Stimulated activated CD4-positive, alpha-beta T cell treated with anti-CD3 and anti-CD28 coated beads, Interleukin-12 subunit alpha, Interleukin-12 subunit beta, amount 100 ng/mL, for 4 hours (primary cell): Measurements from ENCODE around the gene UNC5B.
"Not testable (repeated sequence)": the region's sequence is repeated elsewhere in the genome, so short reads cannot be mapped to it uniquely, and the experiment has no call there.

Source experiments
- DNase-seq: peaks from one replicate; pipeline ENCODE4 v3.0.0-alpha.2; 2020

UNC5B gene

DNA sequence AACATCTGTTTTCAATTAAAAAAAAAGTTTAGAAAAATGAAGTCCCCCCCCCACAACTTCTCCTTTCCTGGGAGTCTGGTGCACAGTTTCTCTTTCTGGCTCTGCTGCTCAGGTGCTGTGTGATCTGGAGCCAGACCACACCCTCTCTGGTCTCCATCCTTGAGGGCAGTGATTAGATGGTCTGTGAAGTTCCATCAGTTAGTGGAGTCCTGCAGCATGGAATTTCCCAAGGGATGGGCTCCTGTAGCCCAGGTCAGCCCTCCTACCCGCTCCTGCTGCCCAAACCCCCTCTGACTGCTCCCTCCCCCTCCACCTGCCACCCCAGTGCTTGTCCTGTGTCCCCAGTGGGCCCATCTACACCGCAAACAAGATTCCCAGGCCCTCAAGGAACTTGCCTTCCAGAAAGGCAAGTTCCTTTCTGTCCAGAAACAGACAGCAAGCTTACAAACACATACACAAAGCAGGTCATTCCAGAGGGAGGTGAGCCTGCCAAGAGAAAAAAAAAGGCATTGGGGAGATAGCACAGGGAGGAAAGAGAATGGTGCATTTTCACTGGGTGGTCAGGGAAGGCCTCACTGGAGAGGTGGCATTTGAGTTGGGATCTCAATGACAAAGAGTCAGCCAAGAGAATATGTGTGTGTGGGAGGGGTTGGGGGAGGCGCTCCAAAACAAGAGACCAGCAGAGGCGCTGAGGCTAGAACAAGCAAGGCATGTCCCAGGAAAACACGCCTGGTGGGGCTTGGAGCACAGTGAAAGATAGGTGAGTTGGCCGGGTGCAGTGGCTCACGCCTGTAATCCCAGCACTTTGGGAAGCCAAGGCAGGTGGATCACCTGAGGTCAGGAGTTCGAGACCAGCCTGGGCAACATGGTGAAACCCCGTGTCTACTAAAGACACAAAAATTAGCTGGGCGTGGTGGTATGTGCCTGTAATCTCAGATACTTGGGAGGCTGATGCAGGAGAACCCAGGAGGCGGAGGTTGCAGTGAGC is 57.2 kb downstream of the UNC5B start:
- DNase-seq: no peak

DNA sequence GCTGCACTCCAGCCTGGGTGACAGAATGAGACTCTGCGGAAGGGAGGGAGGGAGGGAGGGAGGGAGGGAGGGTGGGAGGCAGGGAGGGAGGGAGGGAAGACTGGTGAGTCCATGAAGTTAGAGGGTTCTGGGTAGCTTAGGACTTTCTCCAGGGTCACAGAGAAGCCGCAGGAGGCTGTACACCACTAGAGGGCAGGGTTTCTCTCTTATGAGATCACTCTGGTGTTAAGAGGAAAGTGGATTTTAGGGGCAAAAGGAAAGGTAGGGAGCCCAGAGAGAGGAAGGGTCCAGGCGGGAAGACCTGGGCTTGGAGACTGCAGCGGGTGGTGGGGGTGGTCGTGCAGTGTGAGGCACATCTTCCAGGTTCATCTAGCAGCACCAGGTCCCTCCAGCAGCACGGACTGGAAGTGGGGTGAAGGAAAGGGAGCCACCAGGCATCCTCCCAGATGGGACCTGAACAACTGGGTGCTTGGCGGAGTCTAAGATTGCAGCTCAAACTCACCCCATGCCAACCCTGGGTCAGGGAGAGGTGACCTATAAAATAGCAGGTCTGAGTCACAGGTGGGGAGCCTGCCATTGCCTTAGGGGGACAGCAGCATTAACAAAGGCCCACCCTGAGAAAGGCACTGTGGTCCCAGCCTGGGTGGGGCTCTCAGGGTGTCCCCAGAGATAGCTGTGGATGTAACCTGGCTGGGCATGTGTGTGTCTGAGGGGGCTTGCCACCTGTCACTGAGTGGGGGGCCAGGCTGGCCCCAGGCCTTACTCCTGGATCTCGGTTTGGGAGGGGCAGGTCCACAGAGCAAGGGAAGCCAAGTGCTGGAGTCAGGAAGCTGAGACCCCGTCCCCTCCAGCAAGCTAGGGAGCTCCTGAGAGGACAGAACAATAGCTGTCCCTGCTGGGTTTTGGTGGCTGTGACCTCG is 58.2 kb downstream of the UNC5B start:
- peak; percentile 7 for DNase-seq

DNA sequence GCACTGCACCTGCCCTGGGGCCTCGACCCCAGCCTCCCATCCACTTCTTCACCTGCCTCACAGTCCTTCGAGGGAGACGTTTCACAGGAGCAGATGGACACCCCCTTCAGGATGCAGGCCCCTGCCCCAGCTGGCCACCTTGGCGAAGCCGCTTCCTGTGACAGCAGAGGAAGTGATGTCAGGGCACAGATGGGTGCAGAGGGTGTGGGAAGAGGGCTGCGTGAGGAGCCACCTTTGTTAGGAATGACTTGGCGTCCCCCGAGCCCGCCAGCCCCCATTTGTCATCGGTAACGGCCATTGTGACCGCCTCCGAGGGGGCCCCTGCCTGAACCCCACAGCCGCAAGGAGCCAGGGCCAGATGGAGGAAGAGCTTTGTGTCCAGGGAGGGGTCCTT is 59.3 kb downstream of the UNC5B start:
- DNase-seq: no peak

DNA sequence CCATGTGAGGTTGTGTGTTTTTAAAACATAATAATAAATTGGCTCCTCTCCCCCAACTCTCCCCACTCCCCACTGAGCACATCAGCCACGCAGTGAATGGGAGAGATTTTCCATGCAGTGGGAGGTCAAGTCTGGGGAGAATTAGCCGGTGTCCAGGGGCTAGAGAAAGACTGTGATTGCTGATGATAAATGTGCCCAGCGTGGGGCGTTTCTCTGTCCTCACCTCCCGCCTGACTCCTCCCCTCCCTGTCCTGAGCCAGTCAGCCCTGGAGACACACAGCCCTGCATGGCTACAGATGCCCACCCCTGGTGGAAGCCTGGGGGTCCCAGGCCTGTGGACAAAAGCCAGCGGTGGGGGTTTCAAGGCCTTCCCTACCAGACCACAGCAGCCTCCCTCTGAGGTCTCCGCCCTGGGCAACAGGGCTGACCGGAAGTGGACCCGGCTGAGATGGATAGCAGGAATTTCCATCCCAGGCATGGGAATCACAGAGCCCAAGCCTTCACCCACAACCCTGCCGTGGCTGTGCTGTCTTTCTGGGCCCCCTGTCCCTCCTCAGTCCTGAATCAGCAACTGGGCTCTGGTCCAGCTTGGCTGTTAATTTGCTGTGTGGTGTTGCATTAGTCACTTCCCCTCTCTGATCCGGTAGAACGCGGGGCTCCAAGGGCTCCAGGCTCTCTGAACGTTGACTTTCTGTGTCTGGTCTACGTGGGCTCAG is 59.8 kb downstream of the UNC5B start:
- DNase-seq: no peak

DNA sequence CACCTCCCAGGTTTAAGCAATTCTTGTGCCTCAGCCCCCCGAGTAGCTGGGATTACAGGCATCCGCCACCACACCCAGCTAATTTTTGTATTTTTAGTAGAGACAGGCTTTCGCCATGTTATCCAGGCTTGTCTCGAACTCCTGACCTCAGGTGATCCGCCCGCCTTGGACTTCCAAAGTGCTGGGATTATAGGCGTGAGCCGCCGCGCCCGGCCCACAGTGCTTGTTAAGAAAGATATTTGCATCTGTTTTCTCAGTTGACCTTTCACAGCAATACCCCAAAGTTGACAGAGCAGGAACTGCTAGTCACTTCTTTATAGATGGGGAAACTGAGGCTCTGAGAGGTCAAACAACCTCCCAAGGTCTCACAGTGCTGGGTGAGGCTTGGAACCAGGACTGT is 60.6 kb downstream of the UNC5B start:
- not testable (repeated sequence) for DNase-seq

DNA sequence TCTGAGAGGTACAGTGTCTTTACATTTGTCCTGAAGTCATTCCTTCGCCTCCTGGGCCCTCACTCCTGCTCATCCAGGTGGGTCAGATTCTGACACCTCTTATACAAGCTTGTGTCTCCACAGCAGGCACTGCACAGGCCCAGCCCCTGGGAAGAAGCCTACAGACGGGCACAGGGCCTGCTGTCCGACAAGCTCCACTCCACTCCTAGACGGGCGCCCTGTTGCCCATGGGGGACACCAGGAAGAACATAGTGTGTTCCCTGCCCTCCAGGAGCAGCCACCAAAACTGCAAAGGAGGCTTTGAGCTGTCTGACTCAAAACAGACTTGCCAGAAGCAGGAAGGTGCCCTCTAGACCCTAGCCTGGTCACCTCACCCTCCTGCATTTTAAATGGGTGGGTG is 61.1 kb downstream of the UNC5B start:
- no peak for DNase-seq

DNA sequence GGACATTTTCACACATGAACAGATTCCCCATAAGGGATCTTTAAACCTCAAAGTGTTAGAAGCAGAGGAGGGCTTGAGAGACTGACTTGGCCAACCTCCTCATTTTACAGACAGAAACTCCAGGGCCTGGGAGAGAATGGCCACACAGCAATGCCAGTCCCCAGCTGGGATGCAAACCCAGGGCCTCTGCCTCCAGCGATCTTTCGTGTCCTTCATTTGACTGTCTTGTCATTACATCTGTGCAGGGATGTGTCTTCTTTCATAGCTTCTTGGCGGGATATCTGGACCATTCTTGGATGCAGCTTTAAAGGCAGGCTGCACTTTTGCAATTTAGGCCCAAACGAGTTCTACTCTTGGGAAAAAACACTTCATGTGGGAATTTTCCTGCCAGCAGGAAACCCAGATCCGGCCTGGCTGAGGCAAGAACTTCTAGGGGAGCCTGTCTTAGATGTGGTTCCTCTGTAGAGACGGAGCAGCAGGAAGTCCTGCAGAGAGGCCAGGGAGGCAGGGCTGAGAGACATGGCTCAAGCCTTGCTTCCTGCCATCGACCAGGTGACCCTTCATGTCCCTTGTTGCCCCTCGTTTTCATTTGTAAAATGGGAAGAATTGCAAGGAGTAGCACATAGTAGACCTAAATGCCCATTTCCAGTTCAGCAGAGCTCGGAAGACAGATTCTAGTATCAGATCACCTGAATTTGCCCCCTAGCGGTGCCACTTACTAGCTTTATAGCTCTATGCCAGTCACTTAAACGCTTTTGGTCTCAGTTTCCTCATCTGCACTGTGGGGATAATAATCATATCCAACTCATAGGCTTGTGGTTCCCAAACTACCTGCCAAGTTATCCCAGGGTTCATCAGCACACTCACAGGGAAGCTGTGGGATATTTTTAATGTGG is 62.8 kb downstream of the UNC5B start:
- no peak for DNase-seq

DNA sequence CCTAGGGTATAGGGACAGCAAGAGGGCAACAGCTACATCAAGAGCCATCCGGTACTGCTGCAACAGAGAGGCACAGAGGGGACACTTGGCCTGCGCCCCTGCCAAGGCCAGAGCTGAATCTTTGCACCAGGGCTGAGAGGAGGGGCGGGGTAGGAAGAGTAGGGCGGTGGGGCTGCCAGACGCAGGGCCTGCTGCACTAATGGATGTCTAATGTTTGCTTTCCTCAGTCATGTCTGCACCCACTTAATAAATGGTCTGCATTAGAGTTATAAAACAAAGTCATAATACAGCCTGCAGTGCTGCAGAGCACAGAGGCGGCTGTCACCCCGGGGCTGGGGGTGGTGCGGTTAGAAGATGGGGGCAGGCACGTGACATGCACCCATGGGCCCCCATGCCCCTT is 64.5 kb downstream of the UNC5B start:
- DNase-seq: no peak

DNA sequence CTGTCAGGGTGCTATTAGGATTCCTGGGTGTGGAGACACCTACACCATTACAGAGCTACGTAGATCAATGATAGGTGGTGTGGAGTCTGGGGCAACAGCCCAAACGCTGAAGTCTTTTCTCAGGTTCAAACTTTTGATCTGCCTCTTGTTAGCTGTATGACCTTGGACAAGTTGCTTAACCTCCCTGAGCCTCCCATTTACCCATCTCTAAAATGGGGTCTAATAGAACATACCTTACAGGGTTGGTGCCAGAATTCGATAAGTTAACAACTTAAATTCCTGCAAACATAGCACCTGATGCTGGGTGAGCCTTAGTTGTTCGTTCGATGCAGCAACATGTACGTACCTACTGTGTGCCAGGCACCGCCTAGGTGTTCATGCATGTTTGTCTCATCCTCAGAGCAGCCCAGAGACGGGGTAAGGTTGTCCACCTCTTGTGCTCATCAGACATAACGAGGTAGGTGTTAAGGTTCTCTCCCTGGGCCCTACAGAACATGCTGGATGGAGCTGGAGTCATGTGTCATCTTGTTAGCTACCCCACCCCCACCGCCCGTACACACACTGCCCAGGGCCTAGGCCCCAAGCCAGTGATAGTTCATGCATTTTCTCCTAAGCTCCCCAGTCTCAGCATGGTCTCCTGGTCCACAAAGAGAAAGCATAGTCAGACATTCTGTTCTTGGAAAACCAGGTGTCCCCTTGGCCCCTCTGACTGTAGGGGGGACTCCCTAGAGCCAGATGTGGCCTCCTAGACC is 65.7 kb downstream of the UNC5B start:
- no peak for DNase-seq

DNA sequence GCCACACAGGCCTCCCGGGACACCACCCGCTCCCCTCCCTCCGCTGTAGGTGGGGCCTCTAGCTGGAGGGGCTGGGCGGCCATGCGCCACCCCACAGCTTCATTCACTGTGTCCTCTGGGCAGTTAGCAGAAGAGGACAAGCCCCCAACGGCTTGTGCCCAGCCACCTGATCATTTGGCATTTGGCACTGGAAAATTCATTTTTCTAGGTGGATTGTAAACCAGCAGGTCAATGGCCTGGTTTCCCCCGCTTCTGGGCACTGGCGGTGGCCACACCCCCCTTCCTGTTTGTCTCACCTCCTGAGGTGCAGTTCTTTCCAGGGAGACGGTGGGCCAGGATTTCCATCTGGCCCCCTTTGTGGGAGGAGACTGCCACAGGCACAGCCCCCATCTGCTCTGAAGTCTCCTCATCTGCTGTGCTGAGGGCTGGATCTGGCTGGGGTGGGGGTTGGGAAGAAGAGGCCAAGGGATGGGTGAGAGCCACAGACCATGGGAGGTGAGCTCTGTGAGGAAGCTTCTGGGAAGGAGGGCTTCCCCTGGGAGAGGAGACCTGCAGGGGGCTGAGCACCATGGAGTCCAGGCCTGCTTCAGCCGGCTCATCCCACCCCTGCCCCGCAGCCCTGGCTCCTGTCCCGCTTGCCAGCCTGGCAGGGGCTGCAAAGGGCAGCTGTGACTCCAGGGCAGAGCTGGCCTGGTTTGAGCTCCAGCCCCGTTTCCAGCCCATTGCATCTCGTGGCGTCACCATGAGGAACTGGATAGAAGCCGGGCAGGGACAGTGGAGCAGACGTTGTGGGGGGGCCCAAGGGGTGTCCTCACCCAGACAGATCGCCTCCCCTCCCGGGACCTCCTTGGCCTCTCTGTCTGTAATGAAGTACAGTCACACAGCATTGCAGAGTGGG is 66.6 kb downstream of the UNC5B start:
- DNase-seq: no peak

DNA sequence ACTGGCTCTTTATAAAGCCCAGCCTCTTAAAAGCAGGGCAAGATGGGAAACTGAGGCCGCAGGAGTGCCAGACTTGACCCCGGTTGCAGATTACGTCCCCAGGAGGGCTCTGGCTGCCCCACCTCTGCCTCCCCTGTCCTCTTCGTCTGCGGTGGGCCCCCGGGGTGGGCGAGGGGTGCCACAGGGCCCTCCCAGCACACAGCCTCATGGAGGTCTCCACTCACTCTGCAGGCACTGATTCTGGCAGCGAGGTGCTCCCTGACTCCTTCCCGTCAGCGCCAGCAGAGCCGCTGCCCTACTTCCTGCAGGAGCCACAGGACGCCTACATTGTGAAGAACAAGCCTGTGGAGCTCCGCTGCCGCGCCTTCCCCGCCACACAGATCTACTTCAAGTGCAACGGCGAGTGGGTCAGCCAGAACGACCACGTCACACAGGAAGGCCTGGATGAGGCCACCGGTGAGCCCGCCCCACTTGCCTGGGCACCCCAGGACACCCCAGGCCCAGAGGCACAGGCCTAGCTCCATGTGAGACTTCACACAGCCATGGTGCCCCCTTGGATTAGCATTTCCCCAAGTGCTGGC is 67.3 kb downstream of the UNC5B start:
- no peak for DNase-seq

DNA sequence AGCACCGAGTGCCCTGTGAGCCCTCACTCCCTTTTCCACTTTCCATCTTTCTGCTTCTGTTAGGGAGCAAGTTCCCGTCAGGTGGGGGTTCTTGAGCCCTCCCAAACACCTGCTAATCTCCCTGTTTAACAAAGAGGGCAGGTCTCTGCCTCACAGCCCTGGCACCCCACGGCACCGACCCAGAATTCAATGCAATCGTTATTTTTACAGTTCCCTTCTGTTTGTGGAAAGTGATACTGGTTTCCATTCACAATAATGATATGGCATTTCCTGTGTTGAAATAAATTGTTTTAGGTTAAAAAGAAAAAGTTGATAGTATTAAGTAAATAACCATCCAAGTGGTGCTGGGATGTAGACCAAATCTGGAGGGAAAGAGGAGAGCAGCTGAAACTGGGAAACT is 67.8 kb downstream of the UNC5B start:
- DNase-seq: no peak

DNA sequence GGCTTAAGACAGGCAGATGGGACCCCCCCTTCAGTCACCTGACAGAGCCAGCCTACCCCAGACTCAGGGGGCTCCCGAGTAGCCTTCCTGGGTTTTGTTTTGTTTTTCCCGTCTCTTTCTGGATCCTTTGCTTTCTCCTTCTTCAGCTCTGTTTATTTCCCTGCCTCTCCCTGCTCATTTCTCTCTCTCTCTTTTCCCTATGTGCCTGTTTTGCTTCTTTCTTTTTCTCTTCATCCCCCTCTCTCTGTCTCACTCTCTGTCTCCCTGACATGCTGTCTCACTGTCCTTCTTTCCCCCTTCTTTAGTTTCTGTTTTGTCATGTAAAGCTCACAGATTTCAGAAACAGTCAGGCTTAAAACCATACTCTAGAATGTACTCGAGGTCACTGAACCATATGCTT is 68.5 kb downstream of the UNC5B start:
- DNase-seq: no peak

DNA sequence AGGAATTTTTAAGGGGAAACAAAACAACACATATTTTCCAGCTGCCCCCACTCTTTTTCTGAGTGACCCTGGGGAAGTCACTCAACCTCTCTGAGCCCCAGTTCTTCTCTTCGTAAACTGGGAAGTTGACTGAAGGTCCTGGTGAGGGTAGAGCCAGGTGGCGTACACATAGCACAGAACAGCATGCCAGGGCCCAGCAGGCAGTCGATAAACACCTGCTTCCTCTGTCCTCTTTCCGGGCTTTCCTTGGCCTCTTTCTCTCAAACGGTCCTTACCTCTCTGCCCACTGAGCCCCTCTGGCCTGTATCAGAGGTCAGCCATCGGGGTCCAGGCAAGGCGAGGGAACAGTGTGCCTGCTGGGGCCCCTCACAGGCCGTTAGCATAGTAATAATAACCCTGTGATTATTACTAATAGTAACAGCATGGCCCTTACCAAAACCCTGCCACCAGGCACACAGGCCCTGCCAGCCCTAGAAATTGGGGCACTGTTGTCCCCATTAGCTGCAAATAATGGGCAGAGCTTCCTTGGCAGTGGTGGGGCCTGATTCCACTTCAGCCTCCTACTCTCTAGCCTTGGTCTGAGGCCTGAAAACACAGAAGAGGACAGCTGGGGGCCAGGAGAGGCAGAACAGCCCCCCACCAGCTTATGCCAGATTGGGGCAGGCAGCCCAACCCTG is 69.4 kb downstream of the UNC5B start:
- no peak for DNase-seq

DNA sequence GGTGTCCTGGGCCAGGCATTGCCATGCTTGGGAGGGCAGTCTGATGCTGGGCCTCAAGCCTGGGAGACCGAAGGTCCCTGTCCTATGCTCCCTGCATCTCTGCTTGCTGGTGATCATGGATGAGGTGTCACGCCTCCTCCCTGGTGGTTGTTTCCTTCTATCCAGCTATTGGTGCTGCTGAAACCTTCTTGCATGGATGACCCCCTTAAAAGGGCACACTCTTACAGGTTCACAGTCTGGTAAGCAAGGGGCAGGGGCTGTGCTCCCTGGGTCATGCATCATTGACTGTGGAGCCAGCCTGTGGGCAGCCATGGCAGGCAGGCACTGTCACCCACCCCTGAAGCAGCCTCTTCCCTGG is 69.9 kb downstream of the UNC5B start:
- DNase-seq: no peak

DNA sequence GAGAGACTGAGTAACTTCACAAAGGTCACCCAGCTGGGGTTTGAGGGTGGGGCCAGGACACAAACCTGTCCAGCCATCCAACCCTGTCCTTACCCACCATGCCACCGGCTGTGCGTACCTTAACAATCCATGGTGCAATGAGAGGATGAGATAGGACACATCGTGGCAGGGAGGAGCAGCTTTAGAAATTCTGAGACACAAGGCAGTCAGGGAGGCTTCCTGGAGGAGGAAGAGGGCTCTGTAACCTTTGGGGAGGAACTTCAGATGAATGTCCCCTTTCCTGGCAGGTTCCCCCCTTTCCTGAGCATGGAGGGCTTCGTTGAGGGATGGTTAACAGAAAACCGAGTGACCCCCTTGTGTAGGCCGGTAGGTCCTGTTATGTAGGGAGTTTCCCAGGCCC is 71.0 kb downstream of the UNC5B start:
- DNase-seq: no peak

DNA sequence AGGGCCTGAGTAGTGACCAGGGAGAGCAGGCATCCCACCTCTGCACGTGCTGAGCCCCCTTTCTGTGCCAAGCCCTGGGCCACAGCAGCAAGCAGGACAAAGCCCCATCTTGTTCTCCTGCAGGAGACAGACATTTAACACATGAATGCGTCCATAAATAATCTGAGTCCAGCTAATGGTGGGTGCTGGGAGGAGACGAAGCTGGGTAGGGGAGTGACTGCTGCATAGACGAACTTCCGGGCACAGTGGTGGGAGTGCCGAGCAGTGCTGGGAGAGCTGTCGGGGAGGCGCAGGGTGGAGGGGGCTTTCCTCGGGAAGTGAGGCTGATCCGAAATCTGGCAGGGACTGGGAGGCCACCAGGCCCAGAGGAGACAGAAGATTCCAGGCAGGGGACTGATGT is 71.5 kb downstream of the UNC5B start:
- no peak for DNase-seq

DNA sequence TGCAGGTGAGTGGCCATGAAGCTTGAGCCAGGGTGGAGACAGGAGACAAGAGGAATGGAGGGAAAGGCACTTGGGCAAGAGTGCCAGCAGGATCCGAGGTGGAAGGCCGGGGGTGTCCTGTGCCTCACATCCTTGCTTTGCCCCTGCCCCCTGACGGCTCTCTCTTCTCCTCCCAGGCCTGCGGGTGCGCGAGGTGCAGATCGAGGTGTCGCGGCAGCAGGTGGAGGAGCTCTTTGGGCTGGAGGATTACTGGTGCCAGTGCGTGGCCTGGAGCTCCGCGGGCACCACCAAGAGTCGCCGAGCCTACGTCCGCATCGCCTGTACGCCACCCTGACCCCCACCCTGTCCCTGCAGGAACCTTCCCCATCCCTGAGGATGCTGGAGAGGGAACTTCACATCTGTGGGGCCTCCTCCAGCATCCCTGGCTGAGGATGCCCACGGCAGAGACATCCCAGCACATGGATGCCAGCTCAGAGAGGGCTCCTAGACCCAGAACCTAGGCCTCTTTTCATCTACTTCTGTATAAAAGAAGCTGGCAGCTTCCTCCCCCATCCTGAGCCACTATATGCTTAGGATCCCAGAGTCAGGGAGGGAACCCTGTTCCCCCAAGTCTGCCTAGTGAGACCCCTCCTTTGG is 72.3 kb downstream of the UNC5B start:
- no peak for DNase-seq

DNA sequence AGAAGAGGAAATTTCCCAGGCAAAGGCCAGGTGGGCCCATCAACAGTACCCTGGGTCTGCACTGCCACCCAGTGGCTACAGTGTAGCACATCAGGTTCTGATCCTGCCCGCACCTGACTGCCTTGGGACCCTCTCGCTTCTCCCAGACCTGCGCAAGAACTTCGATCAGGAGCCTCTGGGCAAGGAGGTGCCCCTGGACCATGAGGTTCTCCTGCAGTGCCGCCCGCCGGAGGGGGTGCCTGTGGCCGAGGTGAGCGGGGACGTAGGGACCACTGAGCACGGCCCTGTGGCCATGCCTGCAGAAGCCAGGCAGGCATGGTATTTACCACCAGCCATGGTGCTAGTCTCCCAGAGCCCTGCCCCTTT is 72.8 kb downstream of the UNC5B start:
- DNase-seq: peak; percentile 28
